Vagina (tissue), 2 donors: ENCODE data around the gene TTC7B. TPM values are rescaled to one million over a fixed set of nuclear protein-coding genes. Genes with fewer than 3 reads are reported as not detected.

Source experiments
- DNase-seq, 2 donors: peaks; one replicate each; pipeline ENCODE4 v3.0.0-alpha.2; 2017; ENCODE audit errors: extremely low spot score in 2 of 2
- H3K27ac ChIP-seq: fragments of 200-600 bp; sonication (generic); one replicate; pipeline ENCODE4 v1.5.1; 2019
- H3K27me3 ChIP-seq: fragments of 200-600 bp; sonication (generic); one replicate; pipeline ENCODE4 v1.5.1; 2019
- H3K36me3 ChIP-seq, 2 donors: fragments of 200-600 bp; sonication (generic); one replicate each; pipeline ENCODE4 v1.5.1; 2017 to 2019
- H3K4me1 ChIP-seq: fragments of 200-600 bp; sonication (generic); one replicate; pipeline ENCODE4 v1.5.1; 2019
- H3K4me3 ChIP-seq, 2 donors: fragments of 200-600 bp; sonication (generic); 1 replicate in 1 of 2; 2 replicates in 1 of 2; pipeline ENCODE4 v1.5.1; 2016 to 2019
- H3K9me3 ChIP-seq: fragments of 200-600 bp; sonication (generic); one replicate; pipeline ENCODE4 v1.5.1; 2019
- POLR2A ChIP-seq, 2 donors: fragments of 450-650 bp; IDR thresholded peaks; one replicate each; pipeline ENCODE4 v1.6.1; 2017; ENCODE audit warnings: antibody characterized with exemption in 2 of 2, mild to moderate bottlenecking in 2 of 2, moderate library complexity in 2 of 2
- POLR2AphosphoS5 ChIP-seq, 2 donors: sonication (generic); formaldehyde crosslinking; IDR thresholded peaks; one replicate each; pipeline ENCODE4 v1.9.0; 2017; ENCODE audit warnings: antibody characterized with exemption in 2 of 2, mild to moderate bottlenecking in 2 of 2, low read depth in 1 of 2; ENCODE audit not compliant: insufficient read depth in 1 of 2
- intact Hi-C: fragments of 100-400 bp; cut with DNase I; formaldehyde crosslinking; loops from one replicate; pipeline ENCODE4 v1.15.1; 2023
- total RNA-seq: library from RNA; depleted of rRNA; stranded (reverse); fragments of >200 nt; gene quantifications from one replicate; pipeline ENCODE4 v1.2.3, GENCODE V29; 2016
- TF ChIP-seq, protein P1 (sequence below), 3 experiments: fragments of 450-650 bp in 2 of 3; fragments of 200-600 bp in 1 of 3; sonication (generic) in 1 of 3; IDR thresholded peaks; one replicate each; pipeline ENCODE4 v1.5.1; 2017 to 2019; ENCODE audit warnings: antibody characterized with exemption in 3 of 3, mild to moderate bottlenecking in 2 of 3, moderate library complexity in 2 of 3

Gene TTC7B
- total RNA-seq, 1 donor from 2014 or later: 56.0 TPM

DNA sequence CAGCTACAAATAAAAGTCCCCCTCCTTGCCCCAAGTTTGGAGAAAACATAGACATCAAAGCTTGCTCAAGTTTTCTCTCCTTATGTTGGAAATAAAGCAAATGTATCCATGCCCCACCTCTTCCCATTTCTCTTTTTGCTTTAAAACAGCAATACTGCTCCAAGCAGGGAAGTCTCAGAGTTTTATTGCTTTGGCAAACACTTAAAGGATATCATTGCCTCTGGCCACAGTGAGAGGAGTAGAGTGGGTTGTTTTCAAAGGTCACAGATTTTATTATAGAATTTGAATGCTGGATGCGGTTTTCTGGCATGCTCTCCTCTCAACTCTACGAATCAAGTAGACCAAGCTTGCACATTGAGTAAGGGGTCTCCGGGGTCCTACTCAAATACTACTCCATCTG is 149.7 kb downstream of the TTC7B start:
- intact Hi-C loops: no loop called here
- TF ChIP-seq, protein P1, sequence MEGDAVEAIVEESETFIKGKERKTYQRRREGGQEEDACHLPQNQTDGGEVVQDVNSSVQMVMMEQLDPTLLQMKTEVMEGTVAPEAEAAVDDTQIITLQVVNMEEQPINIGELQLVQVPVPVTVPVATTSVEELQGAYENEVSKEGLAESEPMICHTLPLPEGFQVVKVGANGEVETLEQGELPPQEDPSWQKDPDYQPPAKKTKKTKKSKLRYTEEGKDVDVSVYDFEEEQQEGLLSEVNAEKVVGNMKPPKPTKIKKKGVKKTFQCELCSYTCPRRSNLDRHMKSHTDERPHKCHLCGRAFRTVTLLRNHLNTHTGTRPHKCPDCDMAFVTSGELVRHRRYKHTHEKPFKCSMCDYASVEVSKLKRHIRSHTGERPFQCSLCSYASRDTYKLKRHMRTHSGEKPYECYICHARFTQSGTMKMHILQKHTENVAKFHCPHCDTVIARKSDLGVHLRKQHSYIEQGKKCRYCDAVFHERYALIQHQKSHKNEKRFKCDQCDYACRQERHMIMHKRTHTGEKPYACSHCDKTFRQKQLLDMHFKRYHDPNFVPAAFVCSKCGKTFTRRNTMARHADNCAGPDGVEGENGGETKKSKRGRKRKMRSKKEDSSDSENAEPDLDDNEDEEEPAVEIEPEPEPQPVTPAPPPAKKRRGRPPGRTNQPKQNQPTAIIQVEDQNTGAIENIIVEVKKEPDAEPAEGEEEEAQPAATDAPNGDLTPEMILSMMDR (IDR thresholded peaks at IDR 0.05): no peak
- no peak for TF ChIP-seq POLR2A (IDR thresholded peaks at IDR 0.05)
- TF ChIP-seq POLR2AphosphoS5 (IDR thresholded peaks at IDR 0.05; ENCODE audit: insufficient read depth in 1 of 2, low read depth in 1 of 2): no peak
- Histone ChIP-seq H3K27me3 (no peaks in the 10 kb centered on the region), H3K4me3 (no peak overlapping the region), H3K36me3 (no peaks in the 10 kb centered on the region), H3K4me1 (peaks cover 7% of the 10 kb centered on the region), H3K27ac (no peak overlapping the region), H3K9me3 (no peaks in the 10 kb centered on the region)
- no peak for DNase-seq

DNA sequence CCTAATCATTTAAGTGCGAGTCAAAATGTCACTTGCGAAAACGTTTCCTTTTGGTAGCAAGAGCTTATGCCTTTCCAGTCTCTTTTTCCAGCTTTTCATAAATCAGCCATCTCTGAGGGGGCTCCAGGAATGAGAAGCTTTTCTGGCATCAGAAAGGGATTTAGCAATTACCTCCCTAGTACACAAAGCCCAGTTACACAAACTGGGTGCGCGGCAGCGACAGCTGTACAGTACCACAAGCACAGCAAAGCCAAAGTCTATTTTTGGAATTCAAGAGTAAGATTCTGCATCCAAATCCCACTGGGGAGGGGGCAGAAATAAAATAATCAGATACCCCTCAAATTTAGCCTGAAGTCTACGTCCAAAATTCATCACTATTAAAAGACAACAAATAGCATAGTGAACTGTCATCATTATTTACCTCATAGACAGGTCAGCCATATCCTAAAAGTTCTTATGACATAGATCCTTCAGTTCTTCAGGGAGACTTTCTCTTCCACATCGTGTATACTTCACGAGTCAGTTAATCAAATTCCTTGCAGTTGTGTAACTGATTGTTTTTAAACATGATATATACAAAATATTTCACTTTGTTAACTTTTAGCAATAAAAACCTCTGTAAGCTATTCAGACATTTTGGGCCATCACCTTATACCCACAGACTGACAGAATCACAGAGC is 150.8 kb downstream of the TTC7B start:
- no peaks in the 10 kb centered on the region for H3K9me3 ChIP-seq
- H3K4me3 ChIP-seq: no peak overlapping the region
- intact Hi-C loops: no loop called here
- H3K27ac ChIP-seq: no peak overlapping the region
- no peaks in the 10 kb centered on the region for H3K27me3 ChIP-seq
- no peaks in the 10 kb centered on the region for H3K36me3 ChIP-seq
- TF ChIP-seq, protein P1 (IDR thresholded peaks at IDR 0.05): no peak
- TF ChIP-seq POLR2AphosphoS5 (IDR thresholded peaks at IDR 0.05; ENCODE audit: insufficient read depth in 1 of 2, low read depth in 1 of 2) (no peak), POLR2A (IDR thresholded peaks at IDR 0.05) (no peak)
- H3K4me1 ChIP-seq: no peaks in the 10 kb centered on the region
- DNase-seq: no peak

DNA sequence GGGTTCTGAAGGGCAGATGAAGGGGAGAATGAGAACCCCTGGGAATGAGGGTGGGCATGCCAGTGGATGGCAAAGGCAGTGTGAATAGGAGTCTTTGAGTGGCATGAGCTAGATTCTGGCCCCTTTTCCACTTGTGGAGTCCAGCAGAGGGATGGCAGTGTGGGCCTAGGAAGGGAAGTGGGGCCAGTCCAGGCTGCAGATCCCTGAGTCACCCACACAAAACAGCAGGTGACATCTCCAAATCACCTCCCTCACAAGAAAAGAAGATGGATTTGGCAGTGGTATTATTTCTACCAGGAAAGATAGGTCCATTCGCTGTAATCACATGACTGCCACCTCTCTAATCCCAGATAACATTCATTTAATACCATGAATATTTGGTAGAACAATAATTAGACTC is 151.3 kb downstream of the TTC7B start:
- DNase-seq: no peak
- intact Hi-C loops: no loop called here
- H3K36me3 ChIP-seq: no peaks in the 10 kb centered on the region
- no peak overlapping the region for H3K4me3 ChIP-seq
- H3K27me3 ChIP-seq: no peaks in the 10 kb centered on the region
- no peak for TF ChIP-seq POLR2AphosphoS5 (IDR thresholded peaks at IDR 0.05; ENCODE audit: insufficient read depth in 1 of 2, low read depth in 1 of 2)
- no peak for TF ChIP-seq POLR2A (IDR thresholded peaks at IDR 0.05)
- TF ChIP-seq, protein P1 (IDR thresholded peaks at IDR 0.05): no peak
- H3K9me3 ChIP-seq: no peaks in the 10 kb centered on the region
- no peaks in the 10 kb centered on the region for H3K4me1 ChIP-seq
- no peak overlapping the region for H3K27ac ChIP-seq

DNA sequence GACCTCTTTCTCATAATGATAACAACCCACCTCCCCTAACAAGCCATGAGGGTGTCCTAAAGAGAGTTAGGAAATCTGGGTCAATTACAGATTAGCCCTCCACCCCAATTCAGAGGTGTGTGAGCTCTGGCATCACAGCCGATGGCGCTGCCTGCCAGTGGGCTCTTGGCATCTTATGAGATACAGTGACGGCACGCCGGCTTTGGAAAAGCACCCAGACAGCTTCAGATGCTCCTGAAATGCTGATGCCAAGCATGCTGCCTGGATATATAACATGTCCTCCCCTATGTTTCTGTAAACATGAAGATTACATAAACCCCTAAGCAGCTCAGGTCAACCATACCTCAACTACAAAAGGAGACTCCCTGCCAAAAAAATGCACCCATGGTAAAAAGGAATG is 152.6 kb downstream of the TTC7B start:
- no peaks in the 10 kb centered on the region for H3K27me3 ChIP-seq
- H3K4me3 ChIP-seq: no peak overlapping the region
- TF ChIP-seq POLR2AphosphoS5 (IDR thresholded peaks at IDR 0.05; ENCODE audit: insufficient read depth in 1 of 2, low read depth in 1 of 2) (no peak), POLR2A (IDR thresholded peaks at IDR 0.05) (no peak)
- TF ChIP-seq, protein P1 (IDR thresholded peaks at IDR 0.05): no peak
- H3K9me3 ChIP-seq: no peaks in the 10 kb centered on the region
- H3K27ac ChIP-seq: no peak overlapping the region
- no peaks in the 10 kb centered on the region for H3K4me1 ChIP-seq
- intact Hi-C loops: no loop called here
- DNase-seq: no peak
- H3K36me3 ChIP-seq: no peaks in the 10 kb centered on the region

DNA sequence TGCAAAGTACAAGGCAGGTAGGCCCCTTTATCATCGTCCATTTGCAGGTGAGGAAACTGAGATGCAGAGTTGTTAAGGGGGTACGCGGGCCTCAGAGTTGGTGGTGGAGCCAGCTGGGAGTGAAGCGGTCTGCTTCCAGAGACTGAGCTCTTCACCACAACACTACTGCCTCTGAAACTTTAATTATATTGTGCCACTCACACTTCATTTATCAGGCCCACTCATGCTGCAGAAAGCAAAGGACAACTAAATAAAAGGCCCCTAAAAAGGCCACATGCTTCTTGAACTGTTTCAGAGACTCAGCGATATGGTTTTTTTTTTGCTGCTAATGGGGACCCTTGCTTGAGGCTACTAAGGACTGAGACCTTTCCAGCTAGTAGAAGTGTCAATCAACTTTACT is 153.1 kb downstream of the TTC7B start:
- H3K4me1 ChIP-seq: no peaks in the 10 kb centered on the region
- no peak overlapping the region for H3K27ac ChIP-seq
- intact Hi-C loops: no loop called here
- H3K36me3 ChIP-seq: no peaks in the 10 kb centered on the region
- H3K27me3 ChIP-seq: no peaks in the 10 kb centered on the region
- H3K4me3 ChIP-seq: no peak overlapping the region
- no peaks in the 10 kb centered on the region for H3K9me3 ChIP-seq
- no peak for DNase-seq
- TF ChIP-seq POLR2A (IDR thresholded peaks at IDR 0.05): no peak
- no peak for TF ChIP-seq POLR2AphosphoS5 (IDR thresholded peaks at IDR 0.05; ENCODE audit: insufficient read depth in 1 of 2, low read depth in 1 of 2)
- TF ChIP-seq, protein P1 (IDR thresholded peaks at IDR 0.05): no peak
